ENCODE data around the gene ERFE.

The ERFE gene

GRCh38 chr2:238139196-238140039 lies 19.4 kb upstream of the ERFE start:
- no peak for DNase-seq (ENCODE audit: low read depth, low spot score)

GRCh38 chr2:238140040-238140439 lies 18.7 kb upstream of the ERFE start:
- DNase-seq (ENCODE audit: low read depth, low spot score): no peak

- no peak for DNase-seq (ENCODE audit: low read depth, low spot score)
Measured at GRCh38 chr2:238140721-238141540, 17.8 kb upstream of the ERFE start.

DNA sequence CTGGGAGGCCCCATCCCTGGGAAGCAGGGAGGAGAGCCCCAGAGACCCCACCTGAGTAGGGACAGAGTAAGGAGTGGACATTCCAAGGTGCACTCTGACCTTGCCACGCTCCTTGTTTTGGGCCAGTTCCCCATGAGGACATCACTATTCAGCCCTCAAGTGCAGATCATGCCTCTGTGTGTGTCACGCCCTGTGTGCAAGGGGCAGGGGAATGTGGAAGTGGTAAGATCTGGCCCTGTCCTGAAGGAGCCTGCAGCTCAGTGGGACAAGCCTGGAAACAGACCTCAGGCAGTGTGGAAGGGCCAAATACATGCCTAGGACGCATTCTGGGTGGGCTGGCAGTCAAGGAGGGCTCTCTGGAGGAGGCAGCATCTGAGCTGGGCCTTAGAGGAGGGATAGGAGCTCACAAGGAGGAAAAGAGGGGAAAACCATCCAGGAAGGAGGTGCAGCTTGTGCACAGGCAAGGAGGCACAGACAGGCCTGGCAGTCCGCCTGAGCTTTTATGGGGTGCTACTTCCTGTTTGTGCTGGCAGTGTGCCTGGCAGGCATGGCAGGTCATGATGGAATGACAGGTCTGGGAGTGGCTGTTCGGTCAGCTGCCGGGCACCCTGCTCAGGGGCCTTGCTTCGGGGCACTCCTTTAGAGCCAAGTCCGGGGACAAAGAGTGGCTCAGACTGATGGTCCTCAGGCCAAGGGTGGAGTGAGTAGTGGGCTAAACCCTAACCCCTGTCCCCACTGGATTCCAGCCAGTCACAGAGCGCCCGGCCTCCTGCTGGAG lies 17.0 kb upstream of the ERFE start:
- no peak for DNase-seq (ENCODE audit: low read depth, low spot score)

GRCh38 chr2:238142382-238143205 lies 16.2 kb upstream of the ERFE start:
- DNase-seq (ENCODE audit: low read depth, low spot score): no peak

GRCh38 chr2:238143239-238143951 lies 15.4 kb upstream of the ERFE start:
- DNase-seq (ENCODE audit: low read depth, low spot score): peak; percentile 70

- DNase-seq (ENCODE audit: low read depth, low spot score): no peak
Measured at GRCh38 chr2:238144262-238144661, 14.5 kb upstream of the ERFE start.

- DNase-seq (ENCODE audit: low read depth, low spot score): no peak
Measured at GRCh38 chr2:238145046-238145445, 13.7 kb upstream of the ERFE start.

GRCh38 chr2:238145851-238146250 lies 12.9 kb upstream of the ERFE start:
- no peak for DNase-seq (ENCODE audit: low read depth, low spot score)

- DNase-seq (ENCODE audit: low read depth, low spot score): no peak
Measured at GRCh38 chr2:238146884-238147544, 11.8 kb upstream of the ERFE start.

GRCh38 chr2:238148981-238149380 lies 9.8 kb upstream of the ERFE start:
- no peak for DNase-seq (ENCODE audit: low read depth, low spot score)

GRCh38 chr2:238149841-238150572 lies 8.8 kb upstream of the ERFE start:
- no peak for DNase-seq (ENCODE audit: low read depth, low spot score)

DNA sequence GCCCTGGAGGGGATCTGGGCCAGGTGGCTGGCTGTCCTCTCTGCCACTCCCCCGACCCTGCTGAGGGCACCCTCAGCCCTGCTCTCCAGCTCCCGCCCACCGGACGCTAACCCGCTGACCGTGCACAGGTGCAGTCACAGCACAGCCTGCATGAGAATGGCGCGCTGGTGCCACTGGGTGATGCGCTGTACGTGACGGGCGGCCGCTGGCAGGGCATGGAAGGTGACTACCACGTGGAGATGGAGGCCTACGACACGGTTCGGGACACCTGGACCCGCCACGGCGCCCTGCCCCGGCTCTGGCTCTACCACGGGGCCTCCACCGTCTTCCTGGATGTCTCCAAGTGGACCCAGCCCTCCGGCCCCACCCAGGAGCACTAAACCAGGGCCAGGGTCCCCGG lies 8.1 kb upstream of the ERFE start:
- no peak for DNase-seq (ENCODE audit: low read depth, low spot score)

DNA sequence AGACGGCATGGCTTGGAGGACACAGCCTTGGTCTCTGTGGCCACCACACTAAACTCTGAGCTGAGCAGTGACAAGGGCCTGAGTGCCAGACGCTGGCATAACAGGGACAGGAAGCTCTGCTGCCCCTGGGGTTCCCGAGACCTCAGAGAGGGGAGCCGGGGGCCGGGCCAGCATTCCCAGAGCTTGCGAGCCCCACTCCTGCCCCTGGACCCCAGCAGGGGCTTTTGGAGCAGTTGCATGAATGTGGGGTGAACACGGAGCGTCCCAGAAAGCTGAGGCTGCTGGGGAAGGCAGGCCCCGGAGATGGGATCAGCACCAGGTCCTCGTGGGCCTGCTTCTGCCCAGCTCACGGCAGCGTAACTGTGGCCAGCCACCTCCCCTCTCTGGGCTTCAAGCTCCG lies 7.6 kb upstream of the ERFE start:
- DNase-seq (ENCODE audit: low read depth, low spot score): no peak

- DNase-seq (ENCODE audit: low read depth, low spot score): no peak
Measured at GRCh38 chr2:238151628-238152235, 7.0 kb upstream of the ERFE start.

GRCh38 chr2:238152771-238153688 lies 5.7 kb upstream of the ERFE start:
- DNase-seq (ENCODE audit: low read depth, low spot score): no peak

DNA sequence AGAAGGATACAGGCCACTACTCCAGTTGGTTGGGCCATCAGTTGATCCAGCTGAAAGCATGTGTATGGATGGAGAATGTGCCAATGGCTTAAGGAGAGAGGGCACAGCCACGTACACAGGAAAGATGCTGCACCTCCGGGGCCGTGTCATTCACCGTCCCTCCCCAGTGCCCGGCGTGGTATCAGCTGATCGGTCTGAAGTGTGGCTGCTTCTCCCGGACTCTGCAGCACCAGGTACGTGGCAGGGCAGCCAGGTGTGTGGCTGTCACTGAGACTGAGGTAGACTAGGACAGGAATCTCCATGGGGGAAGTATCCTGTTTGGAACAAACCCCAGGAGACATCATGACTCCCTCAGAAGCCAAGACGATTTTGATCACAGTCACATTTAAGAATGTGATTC lies 4.2 kb upstream of the ERFE start:
- DNase-seq (ENCODE audit: low read depth, low spot score): no peak

All from astrocyte of the hippocampus (primary cell).